HG03060 (cell line): Measurements from ENCODE around the gene TMEFF2.
"Not testable (repeated sequence)": the region's sequence is repeated elsewhere in the genome, so short reads cannot be mapped to it uniquely, and the experiment has no call there.

Experiments used
- ATAC-seq: cut with Tn5 transposase; IDR thresholded peaks from one replicate; pipeline ENCODE4 v1.9.1; 2021; ENCODE audit warnings: low read depth, moderate number of reproducible peaks; ENCODE audit not compliant: unreplicated experiment

Gene TMEFF2

GRCh38 chr2:191942090-191942738 is 252.5 kb downstream of the TMEFF2 start:
- no peak for ATAC-seq

- ATAC-seq = no peak
Observed at GRCh38 chr2:191941376-191941929, 253.3 kb downstream of the TMEFF2 start.

GRCh38 chr2:191938779-191939178 is 256.0 kb downstream of the TMEFF2 start:
- ATAC-seq = no peak

GRCh38 chr2:191936882-191937405 is 257.8 kb downstream of the TMEFF2 start:
- no peak for ATAC-seq

GRCh38 chr2:191935247-191935646 is 259.5 kb downstream of the TMEFF2 start:
- ATAC-seq = no peak

- ATAC-seq = no peak
Observed at GRCh38 chr2:191933307-191934105, 261.2 kb downstream of the TMEFF2 start.

- no peak for ATAC-seq
Observed at GRCh38 chr2:191932286-191932685, 262.4 kb downstream of the TMEFF2 start.

- ATAC-seq = peak; percentile 37
Observed at GRCh38 chr2:191931329-191931728, 263.4 kb downstream of the TMEFF2 start.

- no peak for ATAC-seq
Observed at GRCh38 chr2:191930205-191930604, 264.5 kb downstream of the TMEFF2 start.

GRCh38 chr2:191929288-191929687 is 265.4 kb downstream of the TMEFF2 start:
- no peak for ATAC-seq

GRCh38 chr2:191927991-191928390 is 266.7 kb downstream of the TMEFF2 start:
- no peak for ATAC-seq

GRCh38 chr2:191927319-191927867 is 267.3 kb downstream of the TMEFF2 start:
- ATAC-seq = no peak

GRCh38 chr2:191926671-191927070 is 268.1 kb downstream of the TMEFF2 start:
- no peak for ATAC-seq

GRCh38 chr2:191923652-191923997 is 271.1 kb downstream of the TMEFF2 start:
- no peak for ATAC-seq

GRCh38 chr2:191922736-191923651 is 271.7 kb downstream of the TMEFF2 start:
- ATAC-seq = peak; percentile 95

GRCh38 chr2:191921650-191922049 is 273.1 kb downstream of the TMEFF2 start:
- not testable (repeated sequence) for ATAC-seq

- no peak for ATAC-seq
Observed at GRCh38 chr2:191920502-191920901, 274.2 kb downstream of the TMEFF2 start.

- no peak for ATAC-seq
Observed at GRCh38 chr2:191917967-191918651, 276.6 kb downstream of the TMEFF2 start.

- no peak for ATAC-seq
Observed at GRCh38 chr2:191917430-191917881, 277.3 kb downstream of the TMEFF2 start.

- no peak for ATAC-seq
Observed at GRCh38 chr2:191916826-191917225, 277.9 kb downstream of the TMEFF2 start.
